Astrocyte (in vitro differentiated cells and primary cell): ENCODE results near the gene ARHGAP12. TPM values are rescaled to one million over a fixed set of nuclear protein-coding genes. Genes with fewer than 3 reads are reported as not detected.

Experiments
- DNase-seq: peaks from one replicate; pipeline ENCODE4 v3.0.0-alpha.2; 2010; ENCODE audit warnings: low read depth
- FAIRE-seq: peaks from 2 replicates; lab custom pipeline; 2011; peaks lifted over from hg19 to GRCh38; lab: Jason Lieb, UNC
- H2AFZ ChIP-seq: 2 replicates; pipeline ENCODE4 v1.6.0; 2012; ENCODE audit warnings: low read depth, low read length, inconsistent platforms
- H3K27ac ChIP-seq: 2 replicates; pipeline ENCODE4 v1.5.1; 2011; ENCODE audit warnings: low read depth, low read length, inconsistent platforms
- H3K27me3 ChIP-seq: 2 replicates; pipeline ENCODE4 v1.6.0; 2011; ENCODE audit warnings: low read length, inconsistent platforms; ENCODE audit not compliant: insufficient read depth
- H3K36me3 ChIP-seq: 2 replicates; pipeline ENCODE4 v1.5.1; 2011; ENCODE audit warnings: low read length, inconsistent platforms; ENCODE audit not compliant: insufficient read depth
- H3K4me1 ChIP-seq: 2 replicates; pipeline ENCODE4 v1.5.1; 2011; ENCODE audit warnings: low read length, inconsistent platforms; ENCODE audit not compliant: insufficient read depth
- H3K4me2 ChIP-seq: 2 replicates; pipeline ENCODE4 v1.6.0; 2012; ENCODE audit warnings: low read length, inconsistent platforms
- H3K4me3 ChIP-seq: 2 replicates; pipeline ENCODE4 v1.5.1; 2011; ENCODE audit warnings: low read depth, mild to moderate bottlenecking, low read length, inconsistent platforms; ENCODE audit not compliant: insufficient read depth
- H3K79me2 ChIP-seq: 2 replicates; pipeline ENCODE4 v1.6.0; 2012; ENCODE audit warnings: mild to moderate bottlenecking, low read length, inconsistent platforms; ENCODE audit not compliant: insufficient read depth
- H3K9ac ChIP-seq: 2 replicates; pipeline ENCODE4 v1.6.0; 2012; ENCODE audit warnings: mild to moderate bottlenecking, low read length, inconsistent platforms
- H3K9me3 ChIP-seq: 2 replicates; pipeline ENCODE4 v1.5.1; 2012; ENCODE audit warnings: low read depth, mild to moderate bottlenecking, low read length, inconsistent platforms; ENCODE audit not compliant: insufficient read depth
- H4K20me1 ChIP-seq: 2 replicates; pipeline ENCODE4 v1.6.0; 2012; ENCODE audit warnings: low read length, inconsistent platforms; ENCODE audit not compliant: insufficient read depth
- H3K27ac Mint-ChIP-seq: one replicate; pipeline ENCODE4 v1.8.0; 2021; ENCODE audit warnings: mild to moderate bottlenecking, mixed read lengths; ENCODE audit not compliant: unreplicated experiment
- H3K27me3 Mint-ChIP-seq: one replicate; pipeline ENCODE4 v1.8.0; 2021; ENCODE audit warnings: low read depth, mixed read lengths; ENCODE audit not compliant: unreplicated experiment
- H3K36me3 Mint-ChIP-seq: one replicate; pipeline ENCODE4 v1.8.0; 2021; ENCODE audit warnings: low read depth, mixed read lengths; ENCODE audit not compliant: unreplicated experiment
- H3K4me1 Mint-ChIP-seq: one replicate; pipeline ENCODE4 v1.8.0; 2021; ENCODE audit warnings: low read depth, mixed read lengths; ENCODE audit not compliant: unreplicated experiment
- H3K4me3 Mint-ChIP-seq: one replicate; pipeline ENCODE4 v1.8.0; 2021; ENCODE audit warnings: mild to moderate bottlenecking, moderate library complexity, mixed read lengths; ENCODE audit not compliant: unreplicated experiment
- H3K9me3 Mint-ChIP-seq: one replicate; pipeline ENCODE4 v1.8.0; 2021; ENCODE audit warnings: mild to moderate bottlenecking, mixed read lengths; ENCODE audit not compliant: unreplicated experiment
- EZH2 ChIP-seq: IDR thresholded peaks from 2 replicates; pipeline ENCODE4 v1.6.1; 2012; ENCODE audit warnings: mild to moderate bottlenecking, low read length, inconsistent platforms; ENCODE audit not compliant: insufficient read depth
- total RNA-seq: library from RNA; stranded (reverse); gene quantifications from 2 replicates; pipeline ENCODE4 v1.2.1, GENCODE V29; 2021
- TF ChIP-seq, protein P1 (sequence below): IDR thresholded peaks from 2 replicates; pipeline ENCODE4 v1.5.1; 2011; ENCODE audit warnings: low read depth, mild to moderate bottlenecking, inconsistent platforms, low read length, moderate library complexity; ENCODE audit not compliant: insufficient read depth

ARHGAP12 gene
- total RNA-seq, 1 donor from 2014 or later: 24.9 TPM

DNA sequence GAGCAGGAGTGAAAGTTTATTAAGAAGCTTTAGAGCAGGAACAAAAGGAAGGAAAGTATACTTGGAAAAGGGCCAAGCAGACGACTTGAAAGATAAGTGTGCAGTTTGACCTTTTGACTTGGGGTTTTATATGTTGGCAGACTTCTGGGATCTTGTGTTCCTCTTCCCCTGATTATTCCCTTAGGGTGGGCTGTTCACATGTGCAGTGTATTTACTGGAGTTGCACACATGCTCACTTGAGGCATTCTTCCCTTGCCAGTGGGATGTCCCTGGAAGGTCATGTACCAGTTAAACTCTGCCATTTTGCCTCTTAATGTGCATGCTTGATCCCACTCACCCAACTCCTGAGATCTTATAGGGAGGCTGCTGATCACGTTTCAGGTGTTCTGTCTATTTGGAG, 23.4 kb upstream of the ARHGAP12 start:
- Histone ChIP-seq H3K27me3 (no peaks in the 10 kb centered on the region), H3K4me2 (no peak overlapping the region), H3K79me2 (no peaks in the 10 kb centered on the region), H3K4me3 (no peak overlapping the region), H4K20me1 (no peaks in the 10 kb centered on the region), H3K9me3 (no peaks in the 10 kb centered on the region), H3K27ac (no peak overlapping the region), H3K9ac (no peak overlapping the region), H2AFZ (no peak overlapping the region), H3K4me1 (peaks cover 13% of the 10 kb centered on the region), H3K36me3 (no peaks in the 10 kb centered on the region)
- Mint-ChIP-seq H3K9me3 (peaks cover 9% of the 10 kb centered on the region), H3K4me3 (no peak overlapping the region), H3K27ac (no peak overlapping the region), H3K36me3 (peaks cover 14% of the 10 kb centered on the region), H3K4me1 (peaks cover 8% of the 10 kb centered on the region), H3K27me3 (no peaks in the 10 kb centered on the region)
- FAIRE-seq (no peak), DNase-seq (no peak)
- TF ChIP-seq EZH2: no peak
- TF ChIP-seq, protein P1, sequence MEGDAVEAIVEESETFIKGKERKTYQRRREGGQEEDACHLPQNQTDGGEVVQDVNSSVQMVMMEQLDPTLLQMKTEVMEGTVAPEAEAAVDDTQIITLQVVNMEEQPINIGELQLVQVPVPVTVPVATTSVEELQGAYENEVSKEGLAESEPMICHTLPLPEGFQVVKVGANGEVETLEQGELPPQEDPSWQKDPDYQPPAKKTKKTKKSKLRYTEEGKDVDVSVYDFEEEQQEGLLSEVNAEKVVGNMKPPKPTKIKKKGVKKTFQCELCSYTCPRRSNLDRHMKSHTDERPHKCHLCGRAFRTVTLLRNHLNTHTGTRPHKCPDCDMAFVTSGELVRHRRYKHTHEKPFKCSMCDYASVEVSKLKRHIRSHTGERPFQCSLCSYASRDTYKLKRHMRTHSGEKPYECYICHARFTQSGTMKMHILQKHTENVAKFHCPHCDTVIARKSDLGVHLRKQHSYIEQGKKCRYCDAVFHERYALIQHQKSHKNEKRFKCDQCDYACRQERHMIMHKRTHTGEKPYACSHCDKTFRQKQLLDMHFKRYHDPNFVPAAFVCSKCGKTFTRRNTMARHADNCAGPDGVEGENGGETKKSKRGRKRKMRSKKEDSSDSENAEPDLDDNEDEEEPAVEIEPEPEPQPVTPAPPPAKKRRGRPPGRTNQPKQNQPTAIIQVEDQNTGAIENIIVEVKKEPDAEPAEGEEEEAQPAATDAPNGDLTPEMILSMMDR: no peak

GRCh38 chr10:31949266-31949665, 20.6 kb upstream of the ARHGAP12 start:
- TF ChIP-seq, protein P1: no peak
- TF ChIP-seq EZH2: no peak
- no peak overlapping the region for H3K4me3 ChIP-seq
- no peak overlapping the region for H3K9ac ChIP-seq
- FAIRE-seq (no peak), DNase-seq (no peak)
- no peak overlapping the region for H3K4me2 ChIP-seq
- H3K27ac Mint-ChIP-seq: no peak overlapping the region
- H2AFZ ChIP-seq: no peak overlapping the region
- H3K9me3 ChIP-seq: no peaks in the 10 kb centered on the region
- H3K27me3 ChIP-seq: no peaks in the 10 kb centered on the region
- no peaks in the 10 kb centered on the region for H3K36me3 ChIP-seq
- no peak overlapping the region for H3K4me3 Mint-ChIP-seq
- peaks cover 5% of the 10 kb centered on the region for H3K36me3 Mint-ChIP-seq
- peaks cover 22% of the 10 kb centered on the region for H3K4me1 Mint-ChIP-seq
- H3K4me1 ChIP-seq: peaks cover 22% of the 10 kb centered on the region
- H3K9me3 Mint-ChIP-seq: peaks cover 5% of the 10 kb centered on the region
- no peaks in the 10 kb centered on the region for H3K79me2 ChIP-seq
- H3K27me3 Mint-ChIP-seq: no peaks in the 10 kb centered on the region
- H4K20me1 ChIP-seq: no peaks in the 10 kb centered on the region
- no peak overlapping the region for H3K27ac ChIP-seq

- Mint-ChIP-seq H3K4me3 (no peak overlapping the region), H3K27me3 (no peaks in the 10 kb centered on the region), H3K36me3 (peaks cover 2% of the 10 kb centered on the region), H3K27ac (peak overlapping the region; percentile 84), H3K9me3 (no peaks in the 10 kb centered on the region), H3K4me1 (peaks cover 22% of the 10 kb centered on the region)
- DNase-seq: no peak
- H3K4me2 ChIP-seq: peak overlapping the region; percentile 44
- peaks cover 25% of the 10 kb centered on the region for H3K4me1 ChIP-seq
- no peaks in the 10 kb centered on the region for H3K9me3 ChIP-seq
- peak overlapping the region; percentile 17 for H3K27ac ChIP-seq
- FAIRE-seq: no peak
- peak overlapping the region; percentile 1 for H2AFZ ChIP-seq
- TF ChIP-seq, protein P1: no peak
- TF ChIP-seq EZH2: no peak
- peak overlapping the region; percentile 24 for H3K9ac ChIP-seq
- no peaks in the 10 kb centered on the region for H3K36me3 ChIP-seq
- no peak overlapping the region for H3K4me3 ChIP-seq
- no peaks in the 10 kb centered on the region for H3K79me2 ChIP-seq
- no peaks in the 10 kb centered on the region for H4K20me1 ChIP-seq
- H3K27me3 ChIP-seq: no peaks in the 10 kb centered on the region
Observed at GRCh38 chr10:31948021-31948420, 19.4 kb upstream of the ARHGAP12 start.
